GM23338 (cell line): ENCODE results near the gene NRCAM. TPM values are rescaled to one million over a fixed set of nuclear protein-coding genes. Genes with fewer than 3 reads are reported as not detected.

Experiments
- ATAC-seq: fragments of 200-7000 bp; cut with Tn5 transposase; 3 replicates; pipeline ENCODE4 v1.9.1; 2020
- DNase-seq: peaks from one replicate; pipeline ENCODE4 v3.0.0-alpha.2; 2015; ENCODE audit warnings: low spot score
- H2AFZ ChIP-seq: fragments of 200-600 bp; sonication (generic); 2 replicates; pipeline ENCODE4 v1.8.0; 2016; ENCODE audit warnings: antibody characterized with exemption, mild to moderate bottlenecking, moderate library complexity
- H3F3A ChIP-seq: fragments of 200-600 bp; sonication (generic); replicated peaks from 2 replicates; pipeline ENCODE4 v1.8.0; 2017; ENCODE audit warnings: antibody characterized with exemption, mixed run types, low read depth
- H3K27ac ChIP-seq: fragments of 200-600 bp; sonication (generic); 2 replicates; pipeline ENCODE4 v1.6.1; 2016; ENCODE audit warnings: low read depth
- H3K27me3 ChIP-seq: fragments of 200-600 bp; sonication (generic); 2 replicates; pipeline ENCODE4 v1.8.0; 2016; ENCODE audit warnings: mild to moderate bottlenecking, mixed run types, moderate library complexity; ENCODE audit not compliant: insufficient read depth
- H3K36me3 ChIP-seq: fragments of 200-600 bp; sonication (generic); 2 replicates; pipeline ENCODE4 v1.8.0; 2016; ENCODE audit warnings: mild to moderate bottlenecking; ENCODE audit not compliant: insufficient read depth
- H3K4me1 ChIP-seq: fragments of 200-600 bp; sonication (generic); 2 replicates; pipeline ENCODE4 v1.8.0; 2016; ENCODE audit warnings: mild to moderate bottlenecking, moderate library complexity; ENCODE audit not compliant: insufficient read depth
- H3K4me2 ChIP-seq: fragments of 200-600 bp; sonication (generic); 2 replicates; pipeline ENCODE4 v1.7.1; 2017; ENCODE audit warnings: mixed run types
- H3K4me3 ChIP-seq: fragments of 200-600 bp; sonication (generic); 2 replicates; pipeline ENCODE4 v1.6.1; 2016; ENCODE audit warnings: mixed run types
- H3K79me2 ChIP-seq: fragments of 200-600 bp; sonication (generic); replicated peaks from 2 replicates; pipeline ENCODE4 v1.8.0; 2017; ENCODE audit warnings: mild to moderate bottlenecking; ENCODE audit not compliant: insufficient read depth
- H3K9me2 ChIP-seq: fragments of 200-600 bp; sonication (generic); 2 replicates; pipeline ENCODE4 v1.8.0; 2017; ENCODE audit not compliant: insufficient read depth
- H4K20me1 ChIP-seq: fragments of 200-600 bp; sonication (generic); replicated peaks from 2 replicates; pipeline ENCODE4 v1.8.0; 2017; ENCODE audit warnings: mild to moderate bottlenecking; ENCODE audit not compliant: insufficient read depth
- H3K27ac Mint-ChIP-seq: 2 replicates; pipeline ENCODE4 v1.8.0; 2020; ENCODE audit warnings: inconsistent platforms, mild to moderate bottlenecking, moderate library complexity, mixed read lengths
- H3K27me3 Mint-ChIP-seq: 3 replicates; pipeline ENCODE4 v1.8.0; 2022; ENCODE audit warnings: low read depth, mild to moderate bottlenecking, moderate library complexity, mixed read lengths, inconsistent platforms; ENCODE audit not compliant: insufficient read depth, poor library complexity
- H3K36me3 Mint-ChIP-seq: 3 replicates; pipeline ENCODE4 v1.8.0; 2021; ENCODE audit warnings: low read depth, mild to moderate bottlenecking, inconsistent platforms, moderate library complexity, mixed read lengths
- H3K4me1 Mint-ChIP-seq: 3 replicates; pipeline ENCODE4 v1.8.0; 2020; ENCODE audit warnings: mild to moderate bottlenecking, inconsistent platforms, mixed read lengths
- H3K4me3 Mint-ChIP-seq: 3 replicates; pipeline ENCODE4 v1.8.0; 2021; ENCODE audit warnings: moderate library complexity, mild to moderate bottlenecking, inconsistent platforms, mixed read lengths
- H3K9me3 Mint-ChIP-seq: 3 replicates; pipeline ENCODE4 v1.8.0; 2020; ENCODE audit warnings: moderate library complexity, mild to moderate bottlenecking, inconsistent platforms, mixed read lengths
- STAT1 ChIP-seq: IDR thresholded peaks from one replicate; pipeline ENCODE4 v1.6.1; 2016; ENCODE audit warnings: antibody characterized with exemption; ENCODE audit not compliant: unreplicated experiment
- ZNF114 ChIP-seq: fragments of 250-450 bp; sonication (Bioruptor Pico); IDR thresholded peaks from 2 replicates; pipeline ENCODE4 v1.5.0; 2020; ENCODE audit warnings: mild to moderate bottlenecking, moderate library complexity
- polyA plus RNA-seq: library from polyadenylated mRNA; unstranded; fragments of >200 nt; fragmentation: Nextera tagmentation; extraction: Ambion mirVana; gene quantifications from 2 replicates; pipeline ENCODE4 v1.2.1, GENCODE V29; 2016
- total RNA-seq: library from RNA; depleted of rRNA; stranded (reverse); fragments of >200 nt; shearing (Covaris generic); gene quantifications from 2 replicates; pipeline ENCODE4 v1.2.3, GENCODE V29; 2014
- TF ChIP-seq, protein P1 (sequence below): fragments of 250-450 bp; sonication (Bioruptor Pico); IDR thresholded peaks from 2 replicates; pipeline ENCODE4 v1.5.0; 2020; ENCODE audit warnings: mild to moderate bottlenecking, moderate library complexity
- TF ChIP-seq, protein P2 (sequence below), 2 experiments: fragments of 200-600 bp in 1 of 2; sonication (generic) in 1 of 2; conservative IDR thresholded peaks; 2 replicates each; pipeline versions ENCODE4 v1.5.1 to v1.6.1; 2016 to 2017; ENCODE audit warnings: antibody characterized with exemption in 2 of 2, low read depth in 2 of 2, mild to moderate bottlenecking in 2 of 2, moderate library complexity in 1 of 2

The NRCAM gene
- total and polyA plus RNA-seq, 2 experiments from 2014 or later = 2.5 to 6.8 TPM

DNA sequence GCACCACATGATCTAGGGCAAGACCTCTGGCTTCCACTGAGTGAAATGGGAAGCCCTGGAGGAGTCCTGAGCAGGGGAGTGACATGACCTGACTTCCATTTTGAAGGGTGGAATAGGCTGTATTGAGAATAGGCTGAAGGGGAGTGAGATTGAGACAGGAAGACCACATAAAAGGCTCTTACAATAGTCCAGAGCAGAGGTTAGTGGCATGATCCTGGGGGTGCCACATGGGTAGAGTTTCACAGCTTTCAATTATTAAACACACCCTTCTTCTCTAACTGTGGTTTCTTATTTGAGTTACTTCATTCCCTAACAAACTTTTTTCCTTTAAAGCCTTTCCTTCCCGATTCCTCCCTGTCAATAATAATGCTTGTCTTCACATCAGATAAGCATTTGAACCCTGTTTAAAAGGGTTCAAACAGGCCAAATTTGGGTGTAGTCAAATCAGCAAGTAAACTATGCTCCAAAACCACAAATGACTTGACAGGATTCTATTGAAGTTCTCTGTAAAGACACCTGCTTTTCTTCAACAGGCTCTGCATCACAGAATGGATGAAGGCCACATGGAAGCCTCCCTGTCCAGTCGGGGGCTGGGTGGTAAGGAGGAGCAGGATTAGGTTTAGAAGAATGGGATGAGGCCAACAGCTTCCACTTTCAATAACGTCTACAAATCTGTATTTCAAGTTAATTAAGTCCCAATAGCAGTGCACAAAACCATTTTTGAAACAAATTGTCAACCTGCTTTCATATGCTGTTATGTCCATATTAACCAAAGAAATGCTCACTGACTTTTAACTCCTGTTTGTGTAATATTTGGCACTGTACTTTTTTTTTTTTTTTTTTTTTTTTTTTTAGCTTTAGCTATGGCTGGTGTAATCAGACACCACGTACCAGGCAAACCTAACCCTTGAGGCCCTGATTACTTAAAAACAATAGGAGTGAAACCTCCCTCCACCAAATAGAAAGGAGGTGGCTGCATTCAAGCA is 131.9 kb downstream of the NRCAM start (continued):
- TF ChIP-seq, protein P1, sequence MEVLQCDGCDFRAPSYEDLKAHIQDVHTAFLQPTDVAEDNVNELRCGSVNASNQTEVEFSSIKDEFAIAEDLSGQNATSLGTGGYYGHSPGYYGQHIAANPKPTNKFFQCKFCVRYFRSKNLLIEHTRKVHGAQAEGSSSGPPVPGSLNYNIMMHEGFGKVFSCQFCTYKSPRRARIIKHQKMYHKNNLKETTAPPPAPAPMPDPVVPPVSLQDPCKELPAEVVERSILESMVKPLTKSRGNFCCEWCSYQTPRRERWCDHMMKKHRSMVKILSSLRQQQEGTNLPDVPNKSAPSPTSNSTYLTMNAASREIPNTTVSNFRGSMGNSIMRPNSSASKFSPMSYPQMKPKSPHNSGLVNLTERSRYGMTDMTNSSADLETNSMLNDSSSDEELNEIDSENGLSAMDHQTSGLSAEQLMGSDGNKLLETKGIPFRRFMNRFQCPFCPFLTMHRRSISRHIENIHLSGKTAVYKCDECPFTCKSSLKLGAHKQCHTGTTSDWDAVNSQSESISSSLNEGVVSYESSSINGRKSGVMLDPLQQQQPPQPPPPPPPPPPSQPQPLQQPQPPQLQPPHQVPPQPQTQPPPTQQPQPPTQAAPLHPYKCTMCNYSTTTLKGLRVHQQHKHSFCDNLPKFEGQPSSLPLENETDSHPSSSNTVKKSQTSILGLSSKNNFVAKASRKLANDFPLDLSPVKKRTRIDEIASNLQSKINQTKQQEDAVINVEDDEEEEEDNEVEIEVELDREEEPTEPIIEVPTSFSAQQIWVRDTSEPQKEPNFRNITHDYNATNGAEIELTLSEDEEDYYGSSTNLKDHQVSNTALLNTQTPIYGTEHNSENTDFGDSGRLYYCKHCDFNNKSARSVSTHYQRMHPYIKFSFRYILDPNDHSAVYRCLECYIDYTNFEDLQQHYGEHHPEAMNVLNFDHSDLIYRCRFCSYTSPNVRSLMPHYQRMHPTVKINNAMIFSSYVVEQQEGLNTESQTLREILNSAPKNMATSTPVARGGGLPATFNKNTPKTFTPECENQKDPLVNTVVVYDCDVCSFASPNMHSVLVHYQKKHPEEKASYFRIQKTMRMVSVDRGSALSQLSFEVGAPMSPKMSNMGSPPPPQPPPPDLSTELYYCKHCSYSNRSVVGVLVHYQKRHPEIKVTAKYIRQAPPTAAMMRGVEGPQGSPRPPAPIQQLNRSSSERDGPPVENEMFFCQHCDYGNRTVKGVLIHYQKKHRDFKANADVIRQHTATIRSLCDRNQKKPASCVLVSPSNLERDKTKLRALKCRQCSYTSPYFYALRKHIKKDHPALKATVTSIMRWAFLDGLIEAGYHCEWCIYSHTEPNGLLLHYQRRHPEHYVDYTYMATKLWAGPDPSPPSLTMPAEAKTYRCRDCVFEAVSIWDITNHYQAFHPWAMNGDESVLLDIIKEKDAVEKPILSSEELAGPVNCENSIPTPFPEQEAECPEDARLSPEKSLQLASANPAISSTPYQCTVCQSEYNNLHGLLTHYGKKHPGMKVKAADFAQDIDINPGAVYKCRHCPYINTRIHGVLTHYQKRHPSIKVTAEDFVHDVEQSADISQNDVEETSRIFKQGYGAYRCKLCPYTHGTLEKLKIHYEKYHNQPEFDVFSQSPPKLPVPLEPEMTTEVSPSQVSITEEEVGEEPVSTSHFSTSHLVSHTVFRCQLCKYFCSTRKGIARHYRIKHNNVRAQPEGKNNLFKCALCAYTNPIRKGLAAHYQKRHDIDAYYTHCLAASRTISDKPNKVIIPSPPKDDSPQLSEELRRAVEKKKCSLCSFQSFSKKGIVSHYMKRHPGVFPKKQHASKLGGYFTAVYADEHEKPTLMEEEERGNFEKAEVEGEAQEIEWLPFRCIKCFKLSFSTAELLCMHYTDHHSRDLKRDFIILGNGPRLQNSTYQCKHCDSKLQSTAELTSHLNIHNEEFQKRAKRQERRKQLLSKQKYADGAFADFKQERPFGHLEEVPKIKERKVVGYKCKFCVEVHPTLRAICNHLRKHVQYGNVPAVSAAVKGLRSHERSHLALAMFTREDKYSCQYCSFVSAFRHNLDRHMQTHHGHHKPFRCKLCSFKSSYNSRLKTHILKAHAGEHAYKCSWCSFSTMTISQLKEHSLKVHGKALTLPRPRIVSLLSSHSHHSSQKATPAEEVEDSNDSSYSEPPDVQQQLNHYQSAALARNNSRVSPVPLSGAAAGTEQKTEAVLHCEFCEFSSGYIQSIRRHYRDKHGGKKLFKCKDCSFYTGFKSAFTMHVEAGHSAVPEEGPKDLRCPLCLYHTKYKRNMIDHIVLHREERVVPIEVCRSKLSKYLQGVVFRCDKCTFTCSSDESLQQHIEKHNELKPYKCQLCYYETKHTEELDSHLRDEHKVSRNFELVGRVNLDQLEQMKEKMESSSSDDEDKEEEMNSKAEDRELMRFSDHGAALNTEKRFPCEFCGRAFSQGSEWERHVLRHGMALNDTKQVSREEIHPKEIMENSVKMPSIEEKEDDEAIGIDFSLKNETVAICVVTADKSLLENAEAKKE = no peak
- no peak for TF ChIP-seq ZNF114 (CRISPR knock-in tag)
- no peak for TF ChIP-seq STAT1

DNA sequence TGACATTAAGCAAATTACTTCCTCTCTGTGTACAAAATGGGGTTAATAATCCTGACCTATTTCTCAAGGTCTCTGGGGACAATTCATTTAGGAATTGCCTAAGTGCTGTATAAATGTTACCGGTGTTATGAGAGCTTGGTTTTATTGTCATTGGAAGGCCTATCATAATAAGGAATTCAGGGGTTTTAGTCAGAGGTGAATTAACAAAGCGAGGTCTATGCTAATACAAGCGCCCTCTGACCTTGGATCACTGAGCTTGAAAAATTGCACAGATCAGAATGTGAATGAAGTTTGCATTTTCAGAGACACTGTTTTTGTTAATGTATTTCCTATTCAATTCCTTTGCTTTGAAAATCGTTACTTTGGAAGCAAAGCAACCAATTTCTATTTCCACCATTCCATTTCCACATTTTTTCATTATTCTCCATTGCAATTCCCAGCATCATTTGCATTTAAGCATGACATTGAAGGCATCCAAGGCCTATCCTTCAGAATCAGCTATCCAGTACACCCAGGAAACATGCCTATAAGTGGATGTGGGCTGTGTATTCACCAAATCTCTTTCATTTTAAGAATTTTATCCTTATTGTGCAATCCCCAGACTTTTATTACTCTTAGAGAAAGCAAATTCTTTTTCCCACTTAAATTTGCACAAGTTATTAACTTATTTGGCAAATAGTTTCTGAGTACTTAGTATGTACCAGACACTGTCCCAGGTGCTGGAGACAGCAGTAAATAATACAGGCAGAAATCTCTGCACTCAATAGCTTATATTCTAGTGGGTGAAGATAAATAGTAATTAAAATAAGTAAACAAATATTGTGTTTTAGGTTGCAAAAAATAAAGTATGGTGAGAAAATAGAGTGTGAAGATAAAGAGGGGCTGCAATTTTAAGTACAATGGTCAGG is 133.1 kb downstream of the NRCAM start:
- Histone ChIP-seq H3K4me3 (no peak overlapping the region), H4K20me1 (no peaks in the 10 kb centered on the region), H2AFZ (no peak overlapping the region), H3K27ac (no peak overlapping the region), H3K4me2 (no peak overlapping the region), H3K79me2 (no peaks in the 10 kb centered on the region), H3K36me3 (no peaks in the 10 kb centered on the region), H3K27me3 (no peaks in the 10 kb centered on the region), H3K4me1 (peaks cover 5% of the 10 kb centered on the region), H3K9me2 (no peaks in the 10 kb centered on the region), H3F3A (no peaks in the 10 kb centered on the region)
- DNase-seq (no peak), ATAC-seq (no peak)
- Mint-ChIP-seq H3K4me3 (no peak overlapping the region), H3K27ac (no peak overlapping the region), H3K27me3 (peaks cover 6% of the 10 kb centered on the region), H3K4me1 (peaks cover 39% of the 10 kb centered on the region), H3K36me3 (no peaks in the 10 kb centered on the region), H3K9me3 (no peaks in the 10 kb centered on the region)
- TF ChIP-seq, protein P2, sequence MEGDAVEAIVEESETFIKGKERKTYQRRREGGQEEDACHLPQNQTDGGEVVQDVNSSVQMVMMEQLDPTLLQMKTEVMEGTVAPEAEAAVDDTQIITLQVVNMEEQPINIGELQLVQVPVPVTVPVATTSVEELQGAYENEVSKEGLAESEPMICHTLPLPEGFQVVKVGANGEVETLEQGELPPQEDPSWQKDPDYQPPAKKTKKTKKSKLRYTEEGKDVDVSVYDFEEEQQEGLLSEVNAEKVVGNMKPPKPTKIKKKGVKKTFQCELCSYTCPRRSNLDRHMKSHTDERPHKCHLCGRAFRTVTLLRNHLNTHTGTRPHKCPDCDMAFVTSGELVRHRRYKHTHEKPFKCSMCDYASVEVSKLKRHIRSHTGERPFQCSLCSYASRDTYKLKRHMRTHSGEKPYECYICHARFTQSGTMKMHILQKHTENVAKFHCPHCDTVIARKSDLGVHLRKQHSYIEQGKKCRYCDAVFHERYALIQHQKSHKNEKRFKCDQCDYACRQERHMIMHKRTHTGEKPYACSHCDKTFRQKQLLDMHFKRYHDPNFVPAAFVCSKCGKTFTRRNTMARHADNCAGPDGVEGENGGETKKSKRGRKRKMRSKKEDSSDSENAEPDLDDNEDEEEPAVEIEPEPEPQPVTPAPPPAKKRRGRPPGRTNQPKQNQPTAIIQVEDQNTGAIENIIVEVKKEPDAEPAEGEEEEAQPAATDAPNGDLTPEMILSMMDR (conservative IDR thresholded peaks at IDR 0.05; ENCODE audit: low read depth in 2 of 2) = no peak
